ENCODE data around the gene GON7. TPM values are rescaled to one million over a fixed set of nuclear protein-coding genes. Genes with fewer than 3 reads are reported as not detected.
A peak's percentile ranks its signal among the peaks of the same experiment; 100 is the strongest.

GON7 gene
- polyA plus RNA-seq, 3 donors, result 4.8 to 24.0 (median 22.7) TPM

- Mint-ChIP-seq H3K9me3 (no peaks in the 10 kb centered on the region), H3K36me3 (peaks cover 15 to 21% of the 10 kb centered on the region in 2 donors), H3K4me3 (peak overlapping the region; percentile 93 to 97), H3K27me3 (ENCODE audit: low read depth in 3 of 3) (peaks cover 0 to 3% (median 1%) of the 10 kb centered on the region in 3 donors), H3K4me1 (peaks cover 37% of the 10 kb centered on the region), H3K27ac (peak overlapping the region; percentile 33 to 97 (median 63))
- Histone ChIP-seq H3K4me3 (replicated peaks in 1 of 3; ENCODE audit: low read depth in 2 of 3, low read length in 3 of 3) (peak overlapping the region; percentile 58 to 90 (median 76)), H2AFZ (ENCODE audit: insufficient read depth, low read depth, low read length, poor library complexity, severe bottlenecking) (peak overlapping the region; percentile 88), H3K79me2 (ENCODE audit: insufficient read depth, low read length) (peaks cover 65% of the 10 kb centered on the region), H3K27me3 (ENCODE audit: control insufficient read depth in 2 of 2, insufficient read depth in 2 of 2, low read length in 2 of 2) (no peaks in the 10 kb centered on the region), H3K9me3 (replicated peaks in 1 of 2; ENCODE audit: control insufficient read depth in 1 of 2, insufficient read depth in 1 of 2, low read length in 2 of 2) (no peaks in the 10 kb centered on the region), H3K4me1 (ENCODE audit: control insufficient read depth in 1 of 2, insufficient read depth in 2 of 2, low read length in 2 of 2) (peaks cover 24 to 32% of the 10 kb centered on the region in 2 donors), H3K9ac (ENCODE audit: insufficient read depth, low read length, poor library complexity, severe bottlenecking) (peak overlapping the region; percentile 65), H4K20me1 (ENCODE audit: insufficient read depth, low read length) (peaks cover 17% of the 10 kb centered on the region), H3K4me2 (replicated peaks; ENCODE audit: extremely low read depth, low read length, poor library complexity, severe bottlenecking) (peak overlapping the region; percentile 75), H3K36me3 (replicated peaks in 1 of 2; ENCODE audit: control insufficient read depth in 1 of 2, insufficient read depth in 2 of 2, low read length in 2 of 2) (peaks cover 8 to 20% of the 10 kb centered on the region in 2 donors), H3K27ac (ENCODE audit: low read depth in 1 of 2, low read length in 2 of 2) (peak overlapping the region; percentile 67 to 87)
- intact Hi-C loops (cut with micrococcal nuclease), result loop anchor here (2.0 to 10.0 kb wide), 2 partner anchors 23 to 127 kb away; partner anchors contain the start of genes BTBD7 (in 2 of the 2), LYSET (in 1 of the 2) and MOAP1 (in 1 of the 2)
- DNase-seq, result peak in 2 of 3 donors; percentile 27 to 49
- TF ChIP-seq CTCF (IDR thresholded peaks at IDR 0.05), result peak; percentile 23
- 0% methylated on average over 16 of the region's 23 CpGs for WGBS (ENCODE audit: insufficient coverage)
Observed at GRCh38 chr14:93207468-93208308, 823 bp upstream of the GON7 start.

- no peak overlapping the region for H3K9ac ChIP-seq (ENCODE audit: insufficient read depth, low read length, poor library complexity, severe bottlenecking)
- no peak overlapping the region for H3K4me3 ChIP-seq (replicated peaks in 1 of 3; ENCODE audit: low read depth in 2 of 3, low read length in 3 of 3)
- peaks cover 16 to 32% of the 10 kb centered on the region in 2 donors for H3K36me3 Mint-ChIP-seq
- intact Hi-C loops (cut with micrococcal nuclease), result loop anchor here (10.0 kb wide), 1 partner anchor 134 kb away; the partner anchor contains the start of gene BTBD7 (in 2 of the 2)
- H3K9me3 ChIP-seq (replicated peaks in 1 of 2; ENCODE audit: control insufficient read depth in 1 of 2, insufficient read depth in 1 of 2, low read length in 2 of 2), result no peaks in the 10 kb centered on the region
- TF ChIP-seq CTCF (IDR thresholded peaks at IDR 0.05), result no peak
- no CpG with 5 or more reads among the region's 7 CpGs for WGBS (ENCODE audit: insufficient coverage)
- no peak overlapping the region for H2AFZ ChIP-seq (ENCODE audit: insufficient read depth, low read depth, low read length, poor library complexity, severe bottlenecking)
- no peak overlapping the region for H3K4me2 ChIP-seq (replicated peaks; ENCODE audit: extremely low read depth, low read length, poor library complexity, severe bottlenecking)
- no peaks in the 10 kb centered on the region for H3K9me3 Mint-ChIP-seq
- peaks cover 17% of the 10 kb centered on the region for H4K20me1 ChIP-seq (ENCODE audit: insufficient read depth, low read length)
- no peak overlapping the region for H3K27ac ChIP-seq (ENCODE audit: low read depth in 1 of 2, low read length in 2 of 2)
- no peak for DNase-seq
- peaks cover 0 to 3% (median 1%) of the 10 kb centered on the region in 3 donors for H3K27me3 Mint-ChIP-seq (ENCODE audit: low read depth in 3 of 3)
- H3K27me3 ChIP-seq (ENCODE audit: control insufficient read depth in 2 of 2, insufficient read depth in 2 of 2, low read length in 2 of 2), result no peaks in the 10 kb centered on the region
- peaks cover 7 to 11% of the 10 kb centered on the region in 2 donors for H3K4me1 ChIP-seq (ENCODE audit: control insufficient read depth in 1 of 2, insufficient read depth in 2 of 2, low read length in 2 of 2)
- peaks cover 38% of the 10 kb centered on the region for H3K79me2 ChIP-seq (ENCODE audit: insufficient read depth, low read length)
- no peak overlapping the region for H3K4me3 Mint-ChIP-seq
- peak overlapping the region in 1 of 7 donors; percentile 11 for H3K27ac Mint-ChIP-seq
- peaks cover 9 to 17% of the 10 kb centered on the region in 2 donors for H3K36me3 ChIP-seq (replicated peaks in 1 of 2; ENCODE audit: control insufficient read depth in 1 of 2, insufficient read depth in 2 of 2, low read length in 2 of 2)
- H3K4me1 Mint-ChIP-seq, result peaks cover 18% of the 10 kb centered on the region
Observed at GRCh38 chr14:93201155-93201704, 5.6 kb downstream of the GON7 start.
